GM12878 (cell line): ENCODE data around the gene FIBCD1. TPM values are rescaled to one million over a fixed set of nuclear protein-coding genes. Genes with fewer than 3 reads are reported as not detected.

Source experiments
- ATAC-seq: fragments of 200-7000 bp; cut with Tn5 transposase; 3 replicates; pipeline ENCODE4 v1.9.1; 2020; ENCODE audit warnings: mild to moderate bottlenecking, moderate library complexity
- BruUV-seq: library from RNA; stranded (reverse); fragments of 400-500 nt; replicated peaks from 2 replicates; lab custom pipeline; 2021; lab: Mats Ljungman, UMichigan
- CTCF ChIA-PET: fragments of 300-600 bp; sonication (Branson Sonifier 250); formaldehyde crosslinking; extraction: SDS; loops from one replicate; lab custom pipeline; 2021; ENCODE audit warnings: inconsistent platforms; lab: Yijun Ruan, JAX
- POLR2A ChIA-PET: fragments of 350-600 bp; formaldehyde crosslinking; extraction: SDS; loops from one replicate; lab custom pipeline; 2021; ENCODE audit warnings: inconsistent platforms; lab: Charles Lee
- RAD21 ChIA-PET: fragments of 300-600 bp; sonication (Branson Sonifier 250); formaldehyde crosslinking; loops from one replicate; lab custom pipeline; 2023; ENCODE audit warnings: antibody characterized with exemption; ENCODE audit not compliant: unreplicated experiment; lab: Charles Lee
- SMC1A ChIA-PET: fragments of 300-600 bp; sonication (Branson Sonifier 250); formaldehyde crosslinking; loops from one replicate; lab custom pipeline; 2023; ENCODE audit not compliant: unreplicated experiment, uncharacterized antibody; lab: Charles Lee
- DNase-seq: peaks from one replicate; pipeline ENCODE4 v3.0.0-alpha.2; 2011; ENCODE audit warnings: low read depth, low spot score
- FAIRE-seq: peaks from 3 replicates; lab custom pipeline; 2011; peaks lifted over from hg19 to GRCh38; lab: Jason Lieb, UNC
- H2AFZ ChIP-seq: 2 replicates; pipeline ENCODE4 v1.6.0; 2011; ENCODE audit warnings: low read depth, low read length, control low read depth; ENCODE audit not compliant: control insufficient read depth
- H3K27ac ChIP-seq: 2 replicates; pipeline ENCODE4 v1.5.1; 2011; ENCODE audit warnings: control low read depth; ENCODE audit not compliant: control insufficient read depth, insufficient read depth
- H3K27me3 ChIP-seq, 2 experiments: replicated peaks in 1 of 2; 2 replicates each; pipeline versions ENCODE4 v1.6.0 to v1.6.1; 2011; ENCODE audit warnings: low read length in 1 of 2; ENCODE audit not compliant: control insufficient read depth in 2 of 2, insufficient read depth in 2 of 2
- H3K36me3 ChIP-seq, 2 experiments: 2 replicates each; pipeline ENCODE4 v1.5.1; 2011; ENCODE audit warnings: low read length in 1 of 2; ENCODE audit not compliant: control insufficient read depth in 2 of 2, insufficient read depth in 2 of 2
- H3K4me1 ChIP-seq: 2 replicates; pipeline ENCODE4 v1.6.1; 2011; ENCODE audit warnings: mild to moderate bottlenecking, low read length, moderate library complexity, mixed read lengths; ENCODE audit not compliant: control insufficient read depth, insufficient read depth
- H3K4me2 ChIP-seq: 2 replicates; pipeline ENCODE4 v1.6.0; 2011; ENCODE audit warnings: control low read depth; ENCODE audit not compliant: control insufficient read depth, insufficient read depth
- H3K4me3 ChIP-seq: fragments of 200-600 bp; sonication (generic); 2 replicates; pipeline ENCODE4 v1.5.1; 2016
- H3K79me2 ChIP-seq: 2 replicates; pipeline ENCODE4 v1.6.0; 2011; ENCODE audit warnings: low read length; ENCODE audit not compliant: control insufficient read depth, insufficient read depth
- H3K9ac ChIP-seq: 2 replicates; pipeline ENCODE4 v1.8.0; 2011; ENCODE audit warnings: low read length, control low read depth, mixed read lengths; ENCODE audit not compliant: control insufficient read depth, insufficient read depth
- H3K9me3 ChIP-seq: replicated peaks from 3 replicates; pipeline ENCODE4 v1.5.1; 2011; ENCODE audit warnings: mild to moderate bottlenecking, low read length; ENCODE audit not compliant: control insufficient read depth, insufficient read depth
- H4K20me1 ChIP-seq: 2 replicates; pipeline ENCODE4 v1.6.0; 2011; ENCODE audit not compliant: control insufficient read depth, insufficient read depth
- BCLAF1 ChIP-seq: fragments of 450-650 bp; IDR thresholded peaks from 2 replicates; pipeline ENCODE4 v1.6.1; 2017; ENCODE audit warnings: antibody characterized with exemption, mild to moderate bottlenecking, moderate library complexity
- CREB1 ChIP-seq: IDR thresholded peaks from 2 replicates; pipeline ENCODE4 v1.6.1; 2012; ENCODE audit warnings: low read depth, mild to moderate bottlenecking, inconsistent platforms
- JUND ChIP-seq: IDR thresholded peaks from 2 replicates; pipeline ENCODE4 v1.6.1; 2012; ENCODE audit warnings: low read depth, mild to moderate bottlenecking, low read length, improper control_type of control experiment, moderate library complexity
- MTA2 ChIP-seq: fragments of 450-650 bp; IDR thresholded peaks from 2 replicates; pipeline ENCODE4 v1.6.1; 2016; ENCODE audit warnings: low read depth, mild to moderate bottlenecking, moderate library complexity
- MTA3 ChIP-seq: IDR thresholded peaks from 2 replicates; pipeline ENCODE4 v1.6.1; 2012; ENCODE audit warnings: low read length, inconsistent platforms, borderline replicate concordance
- NR2C1 ChIP-seq: fragments of 450-650 bp; IDR thresholded peaks from 2 replicates; pipeline ENCODE4 v1.6.1; 2017; ENCODE audit warnings: antibody characterized with exemption, mild to moderate bottlenecking, moderate library complexity
- NRF1 ChIP-seq: conservative IDR thresholded peaks from 2 replicates; pipeline ENCODE4 v1.6.1; 2011; ENCODE audit warnings: mild to moderate bottlenecking, low read depth, low read length, improper control_type of control experiment
- PAX5 ChIP-seq: IDR thresholded peaks from 2 replicates; pipeline ENCODE4 v1.6.1; 2011; ENCODE audit warnings: low read depth, low read length, borderline replicate concordance
- POLR2AphosphoS2 ChIP-seq: IDR thresholded peaks from 2 replicates; pipeline ENCODE4 v1.6.1; 2011; ENCODE audit warnings: low read depth, mild to moderate bottlenecking, low read length, improper control_type of control experiment, moderate library complexity
- RAD51 ChIP-seq: fragments of 450-650 bp; IDR thresholded peaks from 2 replicates; pipeline ENCODE4 v1.6.1; 2016; ENCODE audit warnings: moderate library complexity, mild to moderate bottlenecking, inconsistent platforms
- RFX5 ChIP-seq: IDR thresholded peaks from 2 replicates; pipeline ENCODE4 v1.6.1; 2011; ENCODE audit warnings: low read depth, low read length, improper control_type of control experiment
- SIX5 ChIP-seq: IDR thresholded peaks from 2 replicates; pipeline ENCODE4 v1.6.1; 2011; ENCODE audit warnings: mild to moderate bottlenecking, low read depth, low read length, moderate library complexity; ENCODE audit not compliant: severe bottlenecking
- SPI1 ChIP-seq: IDR thresholded peaks from 2 replicates; pipeline ENCODE4 v1.6.1; 2011; ENCODE audit warnings: low read depth, mild to moderate bottlenecking, low read length, moderate library complexity, borderline replicate concordance; ENCODE audit not compliant: insufficient read depth
- SREBF1 ChIP-seq: IDR thresholded peaks from 2 replicates; pipeline ENCODE4 v1.6.1; 2012; ENCODE audit warnings: mild to moderate bottlenecking, low read length
- STAT3 ChIP-seq: IDR thresholded peaks from 2 replicates; pipeline ENCODE4 v1.6.1; 2011; ENCODE audit warnings: low read depth, low read length, improper control_type of control experiment
- TAF1 ChIP-seq: IDR thresholded peaks from 2 replicates; pipeline ENCODE4 v1.6.1; 2011; ENCODE audit warnings: mild to moderate bottlenecking, low read depth, low read length, borderline replicate concordance
- TARDBP ChIP-seq: IDR thresholded peaks from 2 replicates; pipeline ENCODE4 v1.6.1; 2016; ENCODE audit warnings: borderline replicate concordance
- ZBED1 ChIP-seq: IDR thresholded peaks from 2 replicates; pipeline ENCODE4 v1.6.1; 2016; ENCODE audit warnings: borderline replicate concordance
- ZBTB40 ChIP-seq: fragments of 450-650 bp; IDR thresholded peaks from 2 replicates; pipeline ENCODE4 v1.6.1; 2016; ENCODE audit warnings: mild to moderate bottlenecking, moderate library complexity, borderline replicate concordance
- ZNF24 ChIP-seq: fragments of 450-650 bp; IDR thresholded peaks from 2 replicates; pipeline ENCODE4 v1.6.1; 2017; ENCODE audit warnings: antibody characterized with exemption, mild to moderate bottlenecking
- WGBS: methylation state at CpG from one replicate; pipeline ENCODE4 v1.1.6; 2016; ENCODE audit warnings: low lambda C conversion rate; ENCODE audit not compliant: insufficient replicate concordance, insufficient coverage; ENCODE audit errors: missing lambda C conversion rate; 5-methylcytosine and 5-hydroxymethylcytosine counted together
- in situ Hi-C: fragments of 300-500 bp; cut with MboI; formaldehyde crosslinking; loops from 9 replicates; pipeline ENCODE4 v1.14.3; 2018; ENCODE audit warnings: mixed read lengths
- intact Hi-C: fragments of 100-400 bp; cut with micrococcal nuclease; formaldehyde crosslinking; loops from one replicate; pipeline ENCODE4 v1.14.2; 2022; ENCODE audit not compliant: unreplicated experiment
- polyA plus RNA-seq, 11 experiments: library from polyadenylated mRNA; depleted of rRNA in 4 of 11; unstranded in 6 of 11; stranded (reverse) in 5 of 11; fragments of >200 nt; fragmentation: Nextera tagmentation in 4 of 11; fragmentation: Illumina TruSeq in 1 of 11; extraction: Ambion mirVana in 4 of 11; extraction: Trizol in 1 of 11; gene quantifications; 1 replicate in 1 of 11; 2 replicates in 10 of 11; pipeline versions ENCODE4 v1.2.1 to v1.2.3, GENCODE V29; 2011 to 2016; ENCODE audit warnings: inconsistent platforms in 2 of 11, missing spikeins in 2 of 11, low read depth in 1 of 11
- total RNA-seq, 4 experiments: library from RNA; depleted of rRNA in 3 of 4; stranded (reverse); fragments of >200 nt in 3 of 4; fragmentation: Illumina TruSeq in 1 of 4; extraction: Trizol in 1 of 4; gene quantifications; 2 replicates each; pipeline versions ENCODE4 v1.2.1 to v1.2.3, GENCODE V29; 2013 to 2021

Gene FIBCD1
- total and polyA plus RNA-seq, 10 of the 15 experiments (the other 5 are each of a cell fraction or from before 2014, with no cell fraction given) = 0.04 to 0.95 (median 0.25) TPM; not detected in 6

GRCh38 chr9:130983970-130984369 is 44.9 kb upstream of the FIBCD1 start:
- ChIA-PET RAD21 (interaction anchor here (0.6 kb wide), 1 partner anchor 1286 kb away, joined by 3 read pairs; no protein-coding TSS in a partner anchor), CTCF (interaction anchor here (0.8 to 1.0 kb wide), 2 partner anchors 12 to 15 kb away, joined by 3 to 4 read pairs; no protein-coding TSS in a partner anchor), POLR2A (no interaction called here), SMC1A (no interaction called here)
- intact Hi-C loops (no loop called here), in situ Hi-C loops (no loop called here)
- Histone ChIP-seq H3K4me3 (no peak overlapping the region), H3K79me2 (no peaks in the 10 kb centered on the region), H3K4me1 (no peaks in the 10 kb centered on the region), H4K20me1 (no peaks in the 10 kb centered on the region), H3K36me3 (no peaks in the 10 kb centered on the region), H3K9ac (no peak overlapping the region), H3K27me3 (no peaks in the 10 kb centered on the region; a peak in 2 of 4 replicates), H3K27ac (no peak overlapping the region), H3K4me2 (no peak overlapping the region), H2AFZ (no peak overlapping the region), H3K9me3 (no peaks in the 10 kb centered on the region)
- ATAC-seq (no peak), DNase-seq (no peak), FAIRE-seq (no peak)
- TF ChIP-seq SPI1 (no peak), PAX5 (no peak), JUND (no peak), ZNF24 (no peak), TARDBP (no peak), RFX5 (no peak), SIX5 (no peak), STAT3 (no peak), NRF1 (no peak), SREBF1 (no peak), ZBED1 (no peak), POLR2AphosphoS2 (no peak), RAD51 (no peak), ZBTB40 (no peak), CREB1 (no peak), BCLAF1 (no peak), TAF1 (no peak), MTA3 (no peak), MTA2 (no peak), NR2C1 (no peak)
- WGBS = 54% methylated on average over 10 of the region's 11 CpGs
- no TSS peak for BruUV-seq
